GM19324 (cell line): ENCODE results near the gene TFEC.
A peak's percentile ranks its signal among the peaks of the same experiment; 100 is the strongest.
"Not testable (repeated sequence)": the region's sequence is repeated elsewhere in the genome, so short reads cannot be mapped to it uniquely, and the experiment has no call there.

Source experiments
- ATAC-seq: cut with Tn5 transposase; IDR thresholded peaks from one replicate; pipeline ENCODE4 v1.9.1; 2021; ENCODE audit warnings: mild to moderate bottlenecking, moderate library complexity; ENCODE audit not compliant: unreplicated experiment, low FRiP score

Gene TFEC

DNA sequence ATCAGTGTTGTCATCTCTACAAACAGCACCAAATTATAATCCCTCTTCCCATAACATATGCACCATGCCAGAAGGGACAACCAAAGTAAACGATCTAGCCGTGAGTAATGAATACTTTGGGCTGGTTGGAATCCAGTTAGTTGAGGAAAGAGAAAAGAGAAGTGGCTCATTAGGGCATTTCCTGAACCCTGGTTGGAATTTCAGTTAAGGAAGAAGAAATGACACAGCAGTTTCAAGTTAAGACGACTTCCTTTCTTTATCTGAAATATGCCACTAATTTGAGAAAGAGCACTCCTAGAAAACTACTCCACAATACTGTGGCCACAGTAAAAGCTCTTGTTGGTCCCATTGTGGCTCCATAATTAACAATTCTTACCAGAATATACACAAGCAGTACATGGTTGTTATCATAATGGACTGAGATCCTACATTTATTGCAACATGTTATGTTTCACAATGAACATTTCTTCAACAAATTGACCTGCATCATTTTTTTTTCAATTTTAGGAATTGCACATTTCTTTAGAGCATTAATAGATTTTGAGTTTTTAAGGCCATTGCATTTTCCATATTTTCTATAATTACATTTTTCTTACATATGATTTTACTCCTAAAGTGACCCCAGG, at the start of gene TFEC:
Gene TFEC, minus strand, starts transcription at position 113 of the 626 bp plus-strand sequence. CDS start 46,322 bp downstream, outside the sequence.
- ATAC-seq: no peak

DNA sequence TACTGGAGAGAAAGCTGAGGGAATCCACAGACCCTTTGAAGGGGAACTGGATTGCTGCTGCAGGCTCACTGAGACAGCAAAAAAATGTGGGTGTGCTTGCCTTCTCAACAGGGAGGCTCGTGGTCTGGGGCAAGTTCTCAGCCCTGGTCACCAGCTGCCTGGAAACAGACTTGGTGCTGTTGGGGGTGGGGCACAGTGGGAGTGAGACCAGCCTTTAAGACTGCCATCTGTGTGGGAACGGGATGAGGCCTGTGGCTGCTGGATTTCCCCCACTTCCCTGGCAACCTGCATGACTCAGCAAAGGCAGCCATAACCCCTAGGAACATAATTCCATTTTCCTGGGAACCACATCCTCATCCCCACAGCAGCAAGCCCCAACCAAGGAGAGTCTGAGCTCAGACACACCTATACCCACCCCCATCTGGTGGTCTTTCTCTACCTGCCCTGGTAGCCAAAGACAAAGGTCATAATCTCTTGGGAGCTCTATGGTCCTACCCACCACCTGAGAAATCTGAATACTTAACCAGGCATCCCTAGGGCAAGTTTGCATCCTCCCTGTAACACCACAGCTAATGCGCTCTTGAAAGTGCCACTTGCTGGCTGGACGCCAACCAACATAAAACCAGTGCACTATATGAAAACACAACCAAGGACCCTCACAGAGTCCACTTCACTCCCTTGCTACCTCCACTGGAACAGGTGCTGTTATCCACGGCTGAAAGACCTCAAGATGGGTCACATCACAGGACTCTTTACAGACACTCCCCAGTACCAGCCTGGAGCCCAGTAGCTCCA, 45.0 kb upstream of the TFEC start:
- ATAC-seq: no peak

DNA sequence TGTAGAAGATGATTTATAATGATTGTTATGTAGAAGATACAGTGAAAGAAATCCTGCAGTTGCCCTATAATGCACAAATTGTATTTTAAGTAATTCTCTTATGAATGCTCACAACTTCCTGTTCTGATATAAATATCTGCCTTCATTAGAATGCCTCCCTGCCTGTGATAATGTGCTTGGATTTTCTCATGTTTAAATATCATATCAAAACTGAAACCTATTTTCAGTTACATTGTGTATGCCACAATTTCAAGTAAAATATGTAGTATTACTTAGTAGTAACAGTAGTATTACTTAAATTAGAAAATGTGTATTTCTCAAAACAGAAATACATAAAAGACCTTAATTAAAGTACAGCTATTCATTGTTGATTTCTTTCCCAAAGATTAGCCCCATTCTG, 41.1 kb upstream of the TFEC start:
- no peak for ATAC-seq

DNA sequence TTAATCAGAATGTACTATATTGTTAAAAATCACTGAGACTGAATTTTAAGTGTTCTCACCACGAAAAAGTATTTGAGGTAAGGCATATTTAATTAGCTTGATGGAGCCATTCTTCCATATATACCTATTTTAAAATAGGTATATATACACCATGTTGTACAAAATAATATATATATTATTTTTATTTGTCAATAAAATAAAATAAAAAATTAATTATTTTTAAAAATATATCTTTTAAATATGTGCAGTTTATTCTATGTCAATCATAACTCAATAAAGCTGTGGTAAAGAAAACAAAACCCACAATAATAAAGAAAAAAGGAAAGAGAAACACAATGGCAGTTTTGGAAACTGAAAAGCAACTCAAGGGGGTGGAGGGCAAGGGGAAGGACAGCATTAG, 33.6 kb upstream of the TFEC start:
- ATAC-seq: no peak

- no peak for ATAC-seq
Observed at GRCh38 chr7:116062666-116063065, 32.1 kb upstream of the TFEC start.

GRCh38 chr7:116052006-116052405, 21.4 kb upstream of the TFEC start:
- no peak for ATAC-seq

GRCh38 chr7:116047261-116047660, 16.7 kb upstream of the TFEC start:
- ATAC-seq: not testable (repeated sequence)

GRCh38 chr7:116045532-116045931, 15.0 kb upstream of the TFEC start:
- ATAC-seq: no peak

DNA sequence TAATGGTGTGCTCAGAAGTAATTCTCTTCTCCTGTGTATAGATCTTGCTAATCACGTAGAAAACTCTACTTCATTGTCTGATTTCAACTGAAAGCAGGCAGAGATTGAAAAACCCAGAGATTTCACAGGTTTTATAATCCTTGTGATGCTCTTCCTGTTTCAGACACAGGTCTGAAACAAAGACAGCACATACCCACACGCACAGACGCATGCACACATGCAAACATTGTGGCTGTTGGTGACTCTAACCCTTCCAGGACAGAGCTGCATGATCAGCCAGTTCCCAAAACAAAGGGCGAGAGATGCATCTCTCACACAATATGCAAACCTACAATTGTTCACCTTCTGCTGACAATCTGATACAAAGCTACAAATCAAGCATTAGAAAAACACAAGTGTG, 11.1 kb upstream of the TFEC start:
- peak; percentile 99 for ATAC-seq

DNA sequence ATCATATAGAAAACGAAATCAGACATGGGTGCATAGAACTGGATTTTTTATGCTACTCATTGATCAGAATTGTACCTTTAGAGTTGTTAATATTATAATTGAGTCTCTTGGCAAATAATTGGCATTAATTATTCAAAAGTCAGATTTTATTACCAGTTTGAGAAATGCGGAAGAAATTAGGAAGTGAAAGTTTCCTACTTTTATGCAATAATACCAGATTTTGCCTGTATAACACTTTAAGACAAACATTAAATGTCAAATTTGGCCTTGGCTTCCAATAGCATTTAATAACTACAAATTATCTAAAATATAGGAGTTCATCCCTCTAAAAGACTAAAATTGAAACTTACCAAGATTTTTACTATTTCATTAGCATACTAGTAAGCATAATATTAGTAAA, 6.8 kb upstream of the TFEC start:
- ATAC-seq: no peak

- ATAC-seq: no peak
Observed at GRCh38 chr7:116034411-116034810, 3.8 kb upstream of the TFEC start.

GRCh38 chr7:116032886-116033285, 2.3 kb upstream of the TFEC start:
- no peak for ATAC-seq

DNA sequence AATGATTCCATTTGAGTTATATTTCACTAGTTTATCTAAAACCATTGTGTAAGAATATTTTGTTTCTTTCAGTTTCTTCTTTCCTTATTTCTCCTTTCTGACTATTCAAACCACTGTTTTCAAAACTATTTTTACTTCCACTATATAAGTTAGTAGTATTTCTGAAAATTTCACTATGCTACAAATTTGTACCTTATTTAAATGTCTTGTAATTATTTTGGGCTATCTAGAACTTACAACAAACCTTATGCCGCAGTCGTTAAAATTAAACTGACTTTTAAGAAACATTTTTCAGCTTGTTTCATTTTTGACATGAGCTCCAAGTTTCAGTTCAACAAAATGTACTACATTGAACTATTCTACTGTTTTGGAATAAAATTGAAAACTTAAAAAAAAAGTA, 1.8 kb downstream of the TFEC start:
- peak; percentile 62 for ATAC-seq

- ATAC-seq: no peak
Observed at GRCh38 chr7:116027786-116028185, 2.8 kb downstream of the TFEC start.

- no peak for ATAC-seq
Observed at GRCh38 chr7:116024826-116025809, 5.4 kb downstream of the TFEC start.

DNA sequence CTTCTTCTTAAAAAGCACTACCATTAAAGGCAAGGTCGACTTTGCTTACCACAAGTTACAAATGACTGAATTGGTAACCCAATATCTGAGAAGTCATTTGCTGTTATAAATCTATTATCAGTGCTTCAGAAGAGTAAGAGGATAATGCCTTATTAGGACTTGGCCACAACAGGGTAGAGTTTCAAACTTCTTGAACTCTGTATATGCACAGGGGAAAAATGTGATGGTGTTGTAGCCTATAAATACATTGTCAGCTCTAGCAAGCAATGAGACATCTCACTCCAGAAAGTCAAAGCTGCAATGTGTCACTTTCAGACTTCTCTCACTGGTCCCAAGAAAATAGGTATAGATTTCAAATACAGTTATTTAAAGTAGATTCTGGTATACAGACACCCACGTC, 9.3 kb downstream of the TFEC start:
- ATAC-seq: no peak

- ATAC-seq: no peak
Observed at GRCh38 chr7:116018731-116019130, 11.8 kb downstream of the TFEC start.

DNA sequence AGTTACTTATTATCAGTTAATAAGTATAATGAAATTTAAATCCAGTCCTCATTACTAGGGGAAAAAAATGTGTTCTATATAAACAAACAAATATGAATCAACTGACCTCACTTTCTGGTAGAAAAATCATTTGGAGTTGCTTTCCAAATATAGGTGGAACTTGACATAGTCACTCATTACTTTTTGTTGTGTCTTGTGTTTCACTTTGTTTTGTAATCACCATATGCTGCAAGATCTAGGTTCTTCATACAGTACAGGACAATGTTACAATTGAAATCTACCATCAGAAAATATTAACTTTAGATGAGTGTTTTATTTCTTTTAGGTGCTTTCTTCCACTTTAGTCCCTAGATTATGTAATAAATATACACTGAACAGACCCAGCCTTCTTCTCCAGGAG, 16.9 kb downstream of the TFEC start:
- no peak for ATAC-seq

GRCh38 chr7:116011584-116011983, 19.0 kb downstream of the TFEC start:
- ATAC-seq: no peak

DNA sequence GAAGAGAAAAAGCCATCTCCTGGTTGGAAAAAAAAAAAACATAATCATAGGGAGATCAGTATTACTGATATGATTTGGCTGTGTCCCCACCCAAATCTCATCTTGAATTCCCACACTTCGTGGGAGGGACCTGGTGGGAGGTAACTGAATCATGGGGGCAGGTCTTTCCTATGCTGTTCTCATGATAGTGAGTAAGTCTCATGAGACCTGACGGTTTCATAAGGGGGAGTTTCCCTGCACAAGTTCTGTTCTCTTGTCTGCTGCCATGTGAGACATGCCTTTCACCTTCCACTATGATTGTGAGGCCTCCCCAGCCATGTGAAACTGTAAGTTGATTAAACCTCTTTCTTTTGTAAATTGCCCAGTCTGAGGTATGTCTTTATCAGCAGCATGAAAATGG, 25.8 kb downstream of the TFEC start:
- not testable (repeated sequence) for ATAC-seq

DNA sequence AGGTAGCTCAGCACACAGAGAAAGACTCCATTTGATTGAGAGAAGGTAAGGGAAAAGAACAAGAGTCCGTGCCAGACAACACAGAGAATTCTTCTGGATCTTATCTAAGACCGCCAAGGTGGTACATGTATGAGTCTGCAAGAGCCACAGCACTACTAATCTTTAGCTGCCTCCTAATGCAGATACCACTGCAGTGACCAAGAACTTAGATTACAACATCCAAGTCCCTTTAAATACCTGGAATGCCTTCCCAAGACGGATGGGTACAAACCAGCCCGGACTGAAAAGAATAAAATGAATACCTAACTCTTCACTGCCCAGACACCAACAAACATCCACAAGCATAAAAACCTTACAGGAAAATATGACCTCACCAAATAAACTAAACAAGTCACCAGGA, 33.3 kb downstream of the TFEC start:
- no peak for ATAC-seq
